Stimulated activated naive CD8-positive, alpha-beta T cell treated with anti-CD3 and anti-CD28 coated beads, Interleukin-15, amount 100 ng/mL, for 72 hours (primary cell): ENCODE measurements around the gene MRPS21.
"Not testable (repeated sequence)": the region's sequence is repeated elsewhere in the genome, so short reads cannot be mapped to it uniquely, and the experiment has no call there.

Source experiments
- ATAC-seq: fragments of 150-1000 bp; cut with Tn5 transposase; 2 replicates; pipeline ENCODE4 v1.10.0; 2021; ENCODE audit warnings: mild to moderate bottlenecking, moderate library complexity
- DNase-seq, 2 donors: peaks; one replicate each; pipeline ENCODE4 v3.0.0; 2021 to 2022
- H3K27ac Mint-ChIP-seq, 2 donors: one replicate each; pipeline ENCODE4 v1.8.0; 2022; ENCODE audit warnings: mild to moderate bottlenecking in 2 of 2, mixed read lengths in 2 of 2, moderate library complexity in 2 of 2
- H3K27me3 Mint-ChIP-seq: one replicate; pipeline ENCODE4 v1.8.0; 2022; ENCODE audit warnings: mixed read lengths
- H3K4me1 Mint-ChIP-seq: one replicate; pipeline ENCODE4 v1.8.0; 2022; ENCODE audit warnings: mild to moderate bottlenecking, mixed read lengths
- H3K4me3 Mint-ChIP-seq, 2 donors: one replicate each; pipeline ENCODE4 v1.8.0; 2022; ENCODE audit warnings: mild to moderate bottlenecking in 2 of 2, mixed read lengths in 2 of 2, moderate library complexity in 1 of 2
- H3K9me3 Mint-ChIP-seq, 2 donors: one replicate each; pipeline ENCODE4 v1.8.0; 2022; ENCODE audit warnings: mixed read lengths in 2 of 2

MRPS21 gene

DNA sequence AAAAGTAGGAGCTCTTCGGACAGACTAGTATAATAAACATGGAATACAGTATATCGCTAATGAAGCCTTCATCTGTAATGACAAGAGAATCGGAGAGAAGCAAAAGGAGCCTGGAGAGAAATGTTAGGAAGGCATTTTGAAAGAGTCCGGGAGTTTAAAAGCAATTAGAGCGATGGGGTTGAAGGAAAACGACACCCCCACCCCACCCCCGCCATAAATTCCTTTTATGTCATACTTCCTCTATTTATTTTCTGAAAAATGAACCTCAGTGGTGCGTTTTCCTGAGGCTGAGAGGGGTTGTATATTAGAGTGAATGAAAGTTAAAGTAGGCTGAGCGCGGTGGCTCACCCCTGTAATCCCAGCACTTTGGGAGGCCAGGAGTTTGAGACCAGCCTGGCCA, 24.2 kb upstream of the MRPS21 start:
- peaks cover 36% of the 10 kb centered on the region for H3K4me1 Mint-ChIP-seq
- H3K27ac Mint-ChIP-seq = peak overlapping the region; percentile 98 to 99
- peak overlapping the region; percentile 93 to 97 for H3K4me3 Mint-ChIP-seq
- no peaks in the 10 kb centered on the region for H3K9me3 Mint-ChIP-seq
- no peaks in the 10 kb centered on the region for H3K27me3 Mint-ChIP-seq
- no peak for DNase-seq
- no peak for ATAC-seq

DNA sequence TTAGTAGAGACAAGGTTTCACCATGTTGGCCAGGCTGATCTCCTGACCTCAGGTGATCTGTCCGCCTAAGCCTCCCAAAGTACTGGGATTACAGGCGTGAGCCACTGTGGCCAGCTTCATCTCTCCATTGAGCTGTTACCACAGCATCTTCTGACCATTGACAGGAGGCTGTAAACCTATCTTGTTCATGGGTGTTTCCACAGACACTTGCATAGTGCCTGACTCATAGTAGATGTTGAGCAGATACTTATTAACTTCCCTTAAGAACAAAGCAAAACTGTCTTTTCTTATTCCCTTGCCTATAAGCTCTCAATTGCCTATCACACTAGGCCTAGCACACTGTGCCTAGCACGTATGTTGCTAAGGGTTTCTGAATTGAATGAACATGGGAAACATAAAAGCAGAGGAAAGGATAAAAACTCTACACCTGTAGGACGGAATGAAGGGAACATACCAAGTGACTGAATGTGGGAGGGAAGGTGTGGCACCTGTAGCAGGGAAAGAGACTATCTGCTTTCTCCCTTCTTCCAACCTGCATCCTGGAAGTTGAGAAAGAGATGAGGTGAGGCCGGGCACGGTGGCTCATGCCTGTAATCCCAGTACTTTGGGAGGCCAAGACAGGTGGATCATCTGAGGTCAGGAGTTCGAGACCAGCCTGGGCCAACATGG, 22.2 kb upstream of the MRPS21 start:
- H3K4me3 Mint-ChIP-seq = no peak overlapping the region
- no peak overlapping the region for H3K27ac Mint-ChIP-seq

DNA sequence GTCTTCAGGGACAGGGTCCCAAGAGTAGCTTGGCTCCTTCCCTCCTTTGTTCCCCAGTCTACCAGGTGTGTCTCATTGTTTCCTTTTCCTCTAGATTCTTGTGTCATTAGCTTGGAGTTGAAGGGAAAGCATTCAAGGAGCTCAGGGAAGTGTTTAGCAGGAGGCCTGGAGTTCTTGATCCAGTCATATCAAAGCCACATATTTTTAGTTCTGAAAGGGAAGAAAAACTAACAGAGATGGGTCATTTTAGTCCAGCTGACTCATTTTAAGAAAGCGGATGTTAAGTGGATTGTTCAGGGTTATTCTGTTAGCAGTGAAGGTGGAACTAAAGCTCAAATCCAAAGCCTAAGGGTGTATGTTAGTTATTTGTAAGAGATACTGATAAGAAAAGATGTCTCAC, 20.4 kb upstream of the MRPS21 start:
- Mint-ChIP-seq H3K9me3 (no peaks in the 10 kb centered on the region), H3K27me3 (no peaks in the 10 kb centered on the region), H3K4me3 (no peak overlapping the region), H3K4me1 (peaks cover 14% of the 10 kb centered on the region), H3K27ac (no peak overlapping the region)
- DNase-seq (no peak), ATAC-seq (no peak)

More for the DNA sequence above, 22.2 kb upstream of the MRPS21 start:
- H3K9me3 Mint-ChIP-seq = no peaks in the 10 kb centered on the region
- H3K4me1 Mint-ChIP-seq = peaks cover 28% of the 10 kb centered on the region
- no peaks in the 10 kb centered on the region for H3K27me3 Mint-ChIP-seq
- DNase-seq (no peak), ATAC-seq (no peak)

DNA sequence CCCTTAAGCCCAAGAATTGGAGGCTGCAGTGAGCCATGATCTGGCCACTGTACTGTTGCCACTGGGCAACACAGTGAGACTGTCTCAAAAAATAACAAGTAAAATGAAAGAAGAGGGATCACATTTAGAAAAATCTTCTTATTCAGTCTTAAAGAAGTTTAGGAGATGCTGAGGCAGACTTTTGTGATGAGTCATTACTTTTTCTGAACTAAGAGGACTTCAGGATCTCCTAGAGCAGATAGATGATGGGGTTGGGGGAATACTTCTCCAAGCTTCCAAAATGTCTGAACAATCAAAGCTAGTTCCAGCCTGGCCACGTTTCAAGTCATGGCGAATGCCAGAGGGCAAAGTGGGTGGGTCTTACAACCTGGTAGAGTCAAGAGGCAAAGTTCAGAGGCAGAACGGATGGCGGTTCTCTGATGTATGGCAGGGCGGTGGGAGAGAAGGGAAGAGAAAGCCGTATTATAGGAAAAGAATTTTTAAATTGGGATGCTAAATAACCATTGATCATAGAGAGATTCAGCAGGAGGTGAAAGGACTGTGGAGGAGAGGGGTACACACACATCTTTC, 13.4 kb upstream of the MRPS21 start:
- Mint-ChIP-seq H3K27ac (no peak overlapping the region), H3K9me3 (no peaks in the 10 kb centered on the region), H3K27me3 (no peaks in the 10 kb centered on the region), H3K4me3 (no peak overlapping the region), H3K4me1 (peaks cover 35% of the 10 kb centered on the region)
- no peak for ATAC-seq
- no peak for DNase-seq

DNA sequence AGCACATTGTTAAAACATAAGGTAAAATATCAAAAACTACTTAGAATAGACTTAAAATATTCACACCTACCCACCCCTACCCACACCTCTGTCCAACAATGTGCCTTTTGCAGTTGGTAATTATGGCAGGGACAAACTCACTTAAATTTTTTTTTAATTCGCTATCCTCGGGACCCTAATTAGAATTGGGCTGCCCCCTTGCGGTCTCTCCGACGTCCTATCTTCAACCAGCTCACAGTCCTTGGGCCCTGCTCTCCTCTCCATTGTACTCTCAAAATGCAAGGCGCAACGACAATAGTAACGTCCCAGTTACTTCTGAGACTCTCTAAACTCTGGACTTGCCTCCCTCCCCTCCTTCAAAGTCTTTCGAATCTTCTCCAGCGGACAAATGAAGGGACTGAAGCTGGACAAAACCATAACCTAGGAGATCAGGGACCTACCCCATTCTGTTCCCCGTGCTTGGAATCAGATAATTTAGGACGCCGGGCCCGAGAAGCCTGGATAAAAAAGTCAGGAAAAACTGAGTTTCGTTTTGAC, 12.4 kb upstream of the MRPS21 start:
- H3K9me3 Mint-ChIP-seq = no peaks in the 10 kb centered on the region
- H3K27ac Mint-ChIP-seq = peak overlapping the region; percentile 59 to 92
- H3K4me3 Mint-ChIP-seq = peak overlapping the region; percentile 85 to 99
- no peaks in the 10 kb centered on the region for H3K27me3 Mint-ChIP-seq
- DNase-seq = peak; percentile 50 to 61
- H3K4me1 Mint-ChIP-seq = peaks cover 35% of the 10 kb centered on the region
- peak; percentile 71 for ATAC-seq

DNA sequence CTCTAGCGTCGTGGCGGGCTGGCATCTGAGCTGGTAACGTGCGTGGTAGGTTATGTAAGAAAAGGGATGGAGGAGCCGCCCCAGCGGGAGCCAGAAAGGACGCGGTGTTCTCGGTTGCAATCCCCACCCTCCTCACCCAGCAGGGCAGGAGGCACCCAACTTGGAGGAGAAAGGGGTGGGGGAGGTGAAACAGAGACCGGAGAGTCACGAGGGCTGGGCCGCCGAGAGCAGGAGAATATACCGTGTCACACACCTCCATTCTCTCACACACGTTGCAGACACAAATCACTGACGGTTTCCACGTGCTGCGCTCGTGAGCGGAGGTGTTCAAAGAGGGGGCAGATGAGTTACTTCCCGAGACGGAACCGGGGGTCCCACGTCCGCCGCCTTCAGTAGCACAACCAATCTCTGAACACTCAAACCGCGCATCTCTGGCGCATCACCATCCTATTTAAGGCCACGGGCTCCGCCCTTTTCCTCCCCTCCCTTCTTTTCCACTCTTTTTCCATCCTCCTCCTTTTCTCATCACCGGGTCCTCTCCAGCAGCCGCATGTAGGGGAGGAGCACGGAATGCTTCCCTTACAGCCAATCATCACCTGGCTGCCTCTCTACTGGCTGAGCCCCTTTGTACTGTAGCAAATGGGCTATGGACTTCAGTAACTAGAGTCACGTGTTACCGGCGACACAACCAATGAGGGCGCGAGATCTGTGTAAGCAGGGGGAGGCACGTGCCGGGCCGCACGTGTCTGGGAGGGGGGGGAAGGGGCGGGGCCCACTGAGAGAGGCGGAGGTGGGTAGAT, 11.7 kb upstream of the MRPS21 start, which contains the start of gene CIART:
CIART (plus strand) TSS at position 797 of the 800 bp plus-strand sequence. CDS start 714 bp downstream, outside the sequence.
- Mint-ChIP-seq H3K4me1 (peaks cover 35% of the 10 kb centered on the region), H3K4me3 (peak within 1 kb of the TSS; percentile 85 to 99), H3K27me3 (no peaks in the 10 kb centered on the region), H3K27ac (peak within 1 kb of the TSS; percentile 59 to 95), H3K9me3 (no peaks in the 10 kb centered on the region)
- DNase-seq (peak; percentile 69 to 82), ATAC-seq (peak; percentile 98)

DNA sequence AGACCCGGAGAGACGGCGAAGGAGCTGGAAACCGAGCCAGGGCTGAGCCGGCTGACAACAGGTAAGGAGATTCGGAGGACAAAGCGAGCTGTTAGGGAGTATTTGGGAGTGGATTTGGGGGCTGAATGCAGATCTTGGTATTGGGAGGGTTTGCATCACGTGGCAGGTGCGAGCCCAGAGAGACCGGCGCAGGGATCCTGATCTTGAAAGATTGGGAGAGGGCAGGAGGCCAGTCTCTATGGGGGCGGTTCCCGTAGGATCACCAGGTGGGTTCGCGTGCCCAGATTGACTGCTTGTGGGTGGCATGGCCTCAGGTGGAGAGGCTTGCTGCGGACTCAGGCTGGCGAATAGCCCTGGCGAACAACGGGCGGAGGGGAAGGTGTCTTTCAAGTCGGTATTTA, 11.1 kb upstream of the MRPS21 start:
- Mint-ChIP-seq H3K4me3 (peak overlapping the region; percentile 85 to 99), H3K27me3 (no peaks in the 10 kb centered on the region), H3K27ac (peak overlapping the region in 1 of 2 donors; percentile 3), H3K9me3 (no peaks in the 10 kb centered on the region), H3K4me1 (peaks cover 35% of the 10 kb centered on the region)
- no peak for DNase-seq
- no peak for ATAC-seq

DNA sequence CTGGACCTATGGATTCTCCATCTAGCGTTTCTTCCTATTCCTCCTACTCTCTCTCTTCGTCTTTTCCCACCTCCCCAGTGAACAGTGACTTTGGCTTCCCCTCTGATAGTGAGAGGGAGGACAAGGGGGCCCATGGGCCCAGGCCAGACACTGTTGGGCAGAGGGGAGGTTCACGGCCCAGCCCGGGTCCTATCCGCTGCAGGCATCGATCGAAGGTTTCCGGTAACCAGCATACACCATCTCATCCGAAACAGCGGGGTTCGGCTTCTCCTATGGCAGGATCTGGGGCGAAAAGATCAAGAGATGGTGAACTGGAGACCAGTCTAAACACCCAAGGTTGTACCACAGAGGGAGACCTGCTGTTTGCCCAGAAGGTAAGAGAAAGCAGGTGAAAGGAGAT, 10.4 kb upstream of the MRPS21 start:
- peak overlapping the region; percentile 6 to 12 for H3K4me3 Mint-ChIP-seq
- peaks cover 33% of the 10 kb centered on the region for H3K4me1 Mint-ChIP-seq
- ATAC-seq (no peak), DNase-seq (no peak)
- H3K27me3 Mint-ChIP-seq = no peaks in the 10 kb centered on the region
- no peak overlapping the region for H3K27ac Mint-ChIP-seq
- H3K9me3 Mint-ChIP-seq = no peaks in the 10 kb centered on the region

DNA sequence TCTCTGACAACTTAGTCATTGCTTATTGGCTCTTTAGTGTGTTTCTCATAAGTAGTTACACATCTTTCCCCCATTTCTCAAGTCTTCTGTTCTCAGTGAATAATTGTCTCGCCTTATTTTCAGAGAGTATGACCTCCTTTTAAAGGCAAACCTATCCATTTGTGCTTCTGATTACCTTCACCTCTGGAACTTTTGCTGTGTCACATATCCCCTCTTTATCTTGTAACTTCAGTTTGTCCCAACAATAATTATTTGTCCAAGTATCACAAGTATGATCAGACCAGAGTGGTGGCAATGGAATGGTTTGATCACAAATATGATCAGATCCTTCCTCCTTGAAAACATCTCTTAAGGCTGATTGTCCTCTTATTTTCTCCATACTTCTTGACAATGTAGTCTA, 5.3 kb upstream of the MRPS21 start:
- H3K27me3 Mint-ChIP-seq = no peaks in the 10 kb centered on the region
- ATAC-seq = no peak
- no peaks in the 10 kb centered on the region for H3K9me3 Mint-ChIP-seq
- no peak for DNase-seq
- H3K4me1 Mint-ChIP-seq = peaks cover 7% of the 10 kb centered on the region
- no peak overlapping the region for H3K4me3 Mint-ChIP-seq
- no peak overlapping the region for H3K27ac Mint-ChIP-seq

DNA sequence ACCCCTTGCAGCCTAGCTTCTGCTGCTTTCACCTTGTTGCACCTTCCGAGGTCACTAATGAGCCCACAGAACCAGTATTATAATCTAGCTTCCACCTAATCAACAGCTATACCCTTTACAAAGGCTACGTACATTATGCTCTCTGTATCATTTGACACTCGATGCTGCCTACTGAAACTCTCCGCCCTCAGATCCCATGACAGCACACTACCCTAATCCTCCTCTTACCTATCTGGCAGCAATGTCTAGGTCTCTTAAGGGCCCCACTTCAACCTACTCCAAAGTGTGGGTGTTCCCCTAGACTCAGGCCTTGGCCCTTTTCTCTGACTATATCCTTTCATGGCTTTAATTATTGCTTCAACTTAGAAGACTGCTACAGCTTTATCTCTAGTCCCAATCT, 4.8 kb upstream of the MRPS21 start:
- Mint-ChIP-seq H3K9me3 (no peaks in the 10 kb centered on the region), H3K4me1 (peaks cover 9% of the 10 kb centered on the region), H3K27me3 (no peaks in the 10 kb centered on the region), H3K27ac (no peak overlapping the region), H3K4me3 (no peak overlapping the region)
- DNase-seq (no peak), ATAC-seq (no peak)

DNA sequence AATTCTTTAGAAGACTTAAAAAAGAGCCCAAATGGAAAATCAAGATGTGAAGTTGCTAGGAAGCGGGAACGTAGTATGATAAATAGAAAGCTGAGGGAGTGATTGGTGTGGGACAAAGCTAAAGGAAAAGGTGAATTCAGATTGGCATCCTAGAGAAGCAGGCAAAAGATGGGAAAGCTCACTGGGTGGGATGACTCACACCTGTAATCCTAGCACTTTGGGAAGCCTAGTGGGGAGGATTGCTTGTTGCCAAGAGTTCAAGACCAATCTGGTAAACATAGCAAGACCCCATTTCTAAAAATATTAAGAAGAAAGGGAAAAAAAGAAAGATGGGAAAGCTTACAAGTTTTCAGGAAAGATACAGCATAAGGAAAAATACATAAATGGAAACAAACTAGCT, 1.8 kb downstream of the MRPS21 start:
- Mint-ChIP-seq H3K27ac (peak overlapping the region in 1 of 2 donors; percentile 29), H3K9me3 (no peaks in the 10 kb centered on the region), H3K4me3 (peak overlapping the region; percentile 30 to 68), H3K27me3 (no peaks in the 10 kb centered on the region), H3K4me1 (peaks cover 49% of the 10 kb centered on the region)
- ATAC-seq (no peak), DNase-seq (no peak)

DNA sequence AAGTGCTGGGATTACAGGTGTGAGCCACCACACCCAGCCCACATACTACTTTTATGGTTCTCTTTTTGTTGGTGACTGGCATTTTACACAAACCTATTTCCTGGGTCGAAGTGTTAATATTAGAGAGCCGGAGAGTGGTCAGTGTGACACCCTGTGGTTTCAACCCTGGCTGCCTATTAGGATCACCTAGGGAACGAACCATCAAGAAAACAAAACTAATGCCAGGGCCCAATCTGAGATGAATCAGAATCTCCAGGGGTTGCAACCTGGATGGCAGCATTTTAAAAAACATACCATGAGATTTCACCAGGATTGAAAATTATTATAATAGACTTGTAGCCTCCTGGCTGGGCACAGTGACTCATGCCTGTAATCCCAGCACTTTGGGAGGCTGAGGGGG, 6.1 kb downstream of the MRPS21 start:
- Mint-ChIP-seq H3K27me3 (no peaks in the 10 kb centered on the region), H3K27ac (no peak overlapping the region), H3K4me1 (peaks cover 47% of the 10 kb centered on the region), H3K4me3 (no peak overlapping the region), H3K9me3 (no peaks in the 10 kb centered on the region)
- no peak for ATAC-seq
- no peak for DNase-seq

DNA sequence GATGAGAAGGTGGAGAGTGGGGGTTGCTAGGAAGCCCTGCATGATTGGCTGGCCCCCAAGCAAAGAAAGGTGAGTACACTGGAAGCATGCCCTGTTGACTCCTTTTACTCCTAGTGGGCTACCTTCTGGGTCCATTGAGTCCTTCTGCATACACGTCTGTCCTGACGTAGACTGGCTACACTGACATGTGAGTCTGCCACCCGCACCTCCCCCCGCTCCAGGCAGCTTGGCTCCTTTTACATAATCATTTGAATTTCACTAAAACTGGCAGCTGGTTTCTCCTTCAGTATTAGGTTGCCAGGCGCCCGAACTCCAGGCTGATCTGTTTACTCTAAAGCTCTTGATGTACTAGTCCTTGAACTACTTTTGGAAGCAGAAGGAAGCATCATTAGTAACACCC, 8.7 kb downstream of the MRPS21 start:
- H3K4me1 Mint-ChIP-seq = peaks cover 23% of the 10 kb centered on the region
- H3K27ac Mint-ChIP-seq = no peak overlapping the region
- no peaks in the 10 kb centered on the region for H3K9me3 Mint-ChIP-seq
- H3K27me3 Mint-ChIP-seq = no peaks in the 10 kb centered on the region
- ATAC-seq (no peak), DNase-seq (no peak)
- no peak overlapping the region for H3K4me3 Mint-ChIP-seq

DNA sequence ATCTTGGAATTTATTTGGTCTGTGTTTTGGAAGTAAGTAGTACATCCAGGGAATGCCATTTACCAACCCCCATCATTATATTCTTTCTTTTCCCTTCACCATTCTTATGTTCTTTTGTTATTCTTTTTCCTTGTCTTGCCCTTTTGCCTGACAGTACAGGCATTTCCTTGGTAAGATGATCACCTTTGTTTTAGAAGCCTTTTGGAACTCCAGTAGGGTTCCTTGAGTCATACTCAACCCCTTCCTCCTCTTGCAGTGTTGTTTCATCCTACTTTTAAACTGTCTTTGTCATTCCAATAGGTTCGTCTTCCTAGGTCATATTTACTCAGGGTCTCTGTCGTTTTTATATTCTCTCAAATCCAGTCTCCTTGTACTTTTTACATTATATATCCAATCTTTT, 9.2 kb downstream of the MRPS21 start:
- DNase-seq (no peak), ATAC-seq (no peak)
- Mint-ChIP-seq H3K4me1 (peaks cover 17% of the 10 kb centered on the region), H3K4me3 (no peak overlapping the region), H3K9me3 (no peaks in the 10 kb centered on the region), H3K27ac (no peak overlapping the region), H3K27me3 (no peaks in the 10 kb centered on the region)

DNA sequence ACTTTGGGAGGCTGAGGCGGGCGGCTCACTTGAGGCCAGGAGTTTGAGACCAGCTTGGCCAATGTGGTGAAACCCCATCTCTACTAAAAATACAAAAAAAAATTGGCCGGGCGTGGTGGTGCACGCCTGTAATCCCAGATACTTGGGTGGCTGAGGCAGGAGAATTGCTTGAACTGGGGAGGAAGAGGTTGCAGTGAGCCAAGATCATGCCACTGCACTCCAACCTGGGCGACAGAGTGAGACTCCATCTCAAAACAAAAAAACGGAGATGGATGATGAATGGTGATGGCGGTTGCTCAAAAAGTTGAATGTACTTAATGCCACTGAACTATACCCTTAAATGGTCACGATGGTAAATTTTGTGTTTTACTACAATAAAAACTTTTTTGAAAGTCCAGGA, 14.9 kb downstream of the MRPS21 start:
- not testable (repeated sequence) for ATAC-seq, H3K9me3 Mint-ChIP-seq, H3K27ac Mint-ChIP-seq, H3K4me1 Mint-ChIP-seq, H3K4me3 Mint-ChIP-seq, H3K27me3 Mint-ChIP-seq, DNase-seq
